ENCODE data around the gene ITGAV. TPM values are rescaled to one million over a fixed set of nuclear protein-coding genes. Genes with fewer than 3 reads are reported as not detected.

ITGAV gene
- total RNA-seq, 2 donors from 2014 or later, result 63.7 to 79.7 TPM

- H3K27ac ChIP-seq (ENCODE audit: low read depth, low read length), result no peak overlapping the region
- Mint-ChIP-seq H3K4me1 (no peaks in the 10 kb centered on the region), H3K4me3 (no peak overlapping the region), H3K27ac (peak overlapping the region; percentile 28), H3K27me3 (ENCODE audit: insufficient read depth) (no peaks in the 10 kb centered on the region), H3K36me3 (ENCODE audit: low read depth) (peaks cover 28% of the 10 kb centered on the region), H3K9me3 (no peaks in the 10 kb centered on the region)
- peaks cover 83% of the 10 kb centered on the region for H3K36me3 ChIP-seq (ENCODE audit: control insufficient read depth, insufficient read depth, low read length)
- 88 to 95% methylated on average over 2 of the region's 2 CpGs for WGBS, 2 experiments (ENCODE audit: insufficient coverage in 1 of 2, insufficient read length in 1 of 2)
- H3K9me3 ChIP-seq (ENCODE audit: control insufficient read depth, low read length), result no peaks in the 10 kb centered on the region
- H3K4me1 ChIP-seq (ENCODE audit: control insufficient read depth, insufficient read depth, low read length), result no peaks in the 10 kb centered on the region
- no peak for TF ChIP-seq CTCF (conservative IDR thresholded peaks at IDR 0.05)
- no peak overlapping the region for H3K4me3 ChIP-seq (ENCODE audit: low read length)
- H3K9ac ChIP-seq (ENCODE audit: extremely low read depth, low read length, poor library complexity, severe bottlenecking), result no peak overlapping the region
- no peaks in the 10 kb centered on the region for H3K27me3 ChIP-seq (ENCODE audit: control insufficient read depth, insufficient read depth, low read length, poor library complexity, severe bottlenecking)
- no peak for DNase-seq
Observed at GRCh38 chr2:186623084-186623483, 33.2 kb downstream of the ITGAV start.

- Mint-ChIP-seq H3K4me3 (no peak overlapping the region), H3K36me3 (ENCODE audit: low read depth) (peaks cover 28% of the 10 kb centered on the region), H3K4me1 (no peaks in the 10 kb centered on the region), H3K27me3 (ENCODE audit: insufficient read depth) (no peaks in the 10 kb centered on the region), H3K27ac (no peak overlapping the region), H3K9me3 (no peaks in the 10 kb centered on the region)
- Histone ChIP-seq H3K36me3 (ENCODE audit: control insufficient read depth, insufficient read depth, low read length) (peaks cover 85% of the 10 kb centered on the region), H3K4me3 (ENCODE audit: low read length) (no peak overlapping the region), H3K9me3 (ENCODE audit: control insufficient read depth, low read length) (no peaks in the 10 kb centered on the region), H3K4me1 (ENCODE audit: control insufficient read depth, insufficient read depth, low read length) (no peaks in the 10 kb centered on the region), H3K9ac (ENCODE audit: extremely low read depth, low read length, poor library complexity, severe bottlenecking) (no peak overlapping the region), H3K27ac (ENCODE audit: low read depth, low read length) (no peak overlapping the region), H3K27me3 (ENCODE audit: control insufficient read depth, insufficient read depth, low read length, poor library complexity, severe bottlenecking) (no peaks in the 10 kb centered on the region)
- DNase-seq, result no peak
- 93 to 98% methylated on average over 2 to 3 of the region's 3 CpGs for WGBS, 2 experiments (ENCODE audit: insufficient coverage in 1 of 2, insufficient read length in 1 of 2)
- no peak for TF ChIP-seq CTCF (conservative IDR thresholded peaks at IDR 0.05)
Observed at GRCh38 chr2:186624276-186624675, 34.4 kb downstream of the ITGAV start.

- Mint-ChIP-seq H3K27me3 (ENCODE audit: insufficient read depth) (no peaks in the 10 kb centered on the region), H3K9me3 (no peaks in the 10 kb centered on the region), H3K27ac (no peak overlapping the region), H3K4me3 (no peak overlapping the region), H3K36me3 (ENCODE audit: low read depth) (peaks cover 7% of the 10 kb centered on the region), H3K4me1 (peaks cover 1% of the 10 kb centered on the region)
- Histone ChIP-seq H3K27ac (ENCODE audit: low read depth, low read length) (no peak overlapping the region), H3K36me3 (ENCODE audit: control insufficient read depth, insufficient read depth, low read length) (peaks cover 69% of the 10 kb centered on the region), H3K4me1 (ENCODE audit: control insufficient read depth, insufficient read depth, low read length) (no peaks in the 10 kb centered on the region), H3K4me3 (ENCODE audit: low read length) (no peak overlapping the region), H3K27me3 (ENCODE audit: control insufficient read depth, insufficient read depth, low read length, poor library complexity, severe bottlenecking) (no peaks in the 10 kb centered on the region), H3K9ac (ENCODE audit: extremely low read depth, low read length, poor library complexity, severe bottlenecking) (no peak overlapping the region), H3K9me3 (ENCODE audit: control insufficient read depth, low read length) (no peaks in the 10 kb centered on the region)
- no peak for DNase-seq
- WGBS, 2 experiments (ENCODE audit: insufficient coverage in 1 of 2, insufficient read length in 1 of 2), result 89% methylated on average over 1 of the region's 1 CpG; no CpG with 5 or more reads in 1 of the 2 experiments
- no peak for TF ChIP-seq CTCF (conservative IDR thresholded peaks at IDR 0.05)
Observed at GRCh38 chr2:186629250-186629996, 39.6 kb downstream of the ITGAV start.
